Upper lobe of left lung (tissue), 6 donors: ENCODE results near the gene KLF7. TPM values are rescaled to one million over a fixed set of nuclear protein-coding genes. Genes with fewer than 3 reads are reported as not detected.

ENCODE experiments used
- ATAC-seq, 2 donors: fragments of 200-7000 bp; cut with Tn5 transposase; one replicate each; pipeline ENCODE4 v1.9.1; 2022; ENCODE audit warnings: mild to moderate bottlenecking in 2 of 2, moderate library complexity in 2 of 2; ENCODE audit not compliant: low FRiP score in 2 of 2
- DNase-seq, 2 donors: peaks; one replicate each; pipeline ENCODE4 v3.0.0-alpha.2; 2019 to 2020
- H3K27ac ChIP-seq, 4 donors: fragments of 200-600 bp; sonication (generic); one replicate each; pipeline ENCODE4 v1.5.1; 2016 to 2019
- H3K27me3 ChIP-seq, 4 donors: fragments of 200-600 bp; sonication (generic); one replicate each; pipeline ENCODE4 v1.5.1; 2017 to 2019
- H3K36me3 ChIP-seq, 4 donors: fragments of 200-600 bp; sonication (generic); one replicate each; pipeline ENCODE4 v1.5.1; 2016 to 2019
- H3K4me1 ChIP-seq, 4 donors: fragments of 200-600 bp; sonication (generic); one replicate each; pipeline ENCODE4 v1.5.1; 2018 to 2019
- H3K4me3 ChIP-seq, 4 donors: fragments of 200-600 bp; sonication (generic); one replicate each; pipeline ENCODE4 v1.5.1; 2017 to 2019; ENCODE audit warnings: mild to moderate bottlenecking in 2 of 4, moderate library complexity in 1 of 4
- H3K9me3 ChIP-seq, 4 donors: fragments of 200-600 bp; sonication (generic); one replicate each; pipeline ENCODE4 v1.5.1; 2018 to 2019
- CTCF ChIP-seq, 6 experiments: fragments of 450-650 bp in 4 of 6; fragments of 200-600 bp in 2 of 6; sonication (generic) in 2 of 6; IDR thresholded peaks; one replicate each; pipeline ENCODE4 v1.5.1; 2016 to 2019; ENCODE audit warnings: antibody characterized with exemption in 6 of 6
- EP300 ChIP-seq, 4 donors: sonication (generic); formaldehyde crosslinking; IDR thresholded peaks; one replicate each; pipeline ENCODE4 v1.5.1; 2017; ENCODE audit warnings: antibody characterized with exemption in 4 of 4, control low read depth in 2 of 4
- POLR2A ChIP-seq, 4 donors: fragments of 450-650 bp; IDR thresholded peaks; one replicate each; pipeline ENCODE4 v1.5.1; 2016 to 2017; ENCODE audit warnings: antibody characterized with exemption in 4 of 4, mild to moderate bottlenecking in 2 of 4
- POLR2AphosphoS5 ChIP-seq, 2 donors: sonication (generic); formaldehyde crosslinking; IDR thresholded peaks; one replicate each; pipeline ENCODE4 v1.5.1; 2017; ENCODE audit warnings: antibody characterized with exemption in 2 of 2
- WGBS, 2 donors: methylation state at CpG; one replicate each; pipeline ENCODE4 v1.1.5; 2017 to 2018; 5-methylcytosine and 5-hydroxymethylcytosine counted together
- total RNA-seq, 6 donors: library from RNA; depleted of rRNA in 4 of 6; stranded (reverse); fragments of >200 nt in 4 of 6; gene quantifications; one replicate each; pipeline versions ENCODE4 v1.1.0 to v1.2.1, GENCODE V29; 2016 to 2021
- donor health status: DM: no; HTN: no; CAD: no; lungs with moderate emphysema.
- donor health status: DM: no; HTN: yes; CAD: no; lungs with severe emphysema.

The KLF7 gene
- total RNA-seq, 6 donors from 2014 or later: 15.4 to 50.5 (median 22.4) TPM

GRCh38 chr2:207157162-207157481 lies 8.6 kb downstream of the KLF7 start:
- Histone ChIP-seq H3K4me3 (no peak overlapping the region), H3K27ac (peak overlapping the region; percentile 37 to 73 (median 59)), H3K27me3 (no peaks in the 10 kb centered on the region), H3K9me3 (no peaks in the 10 kb centered on the region), H3K4me1 (peaks cover 75 to 95% (median 91%) of the 10 kb centered on the region in 4 donors), H3K36me3 (no peaks in the 10 kb centered on the region)
- WGBS, 2 donors: 59 to 63% methylated on average over 1 of the region's 1 CpG
- no peak for DNase-seq
- TF ChIP-seq POLR2A (IDR thresholded peaks at IDR 0.05) (no peak), CTCF (IDR thresholded peaks at IDR 0.05) (no peak), POLR2AphosphoS5 (IDR thresholded peaks at IDR 0.05) (no peak), EP300 (IDR thresholded peaks at IDR 0.05) (no peak)
- no peak for ATAC-seq

GRCh38 chr2:207156451-207157161 lies 9.1 kb downstream of the KLF7 start:
- no peaks in the 10 kb centered on the region for H3K36me3 ChIP-seq
- ATAC-seq (no peak), DNase-seq (no peak)
- no peak for TF ChIP-seq POLR2A (IDR thresholded peaks at IDR 0.05)
- TF ChIP-seq CTCF (IDR thresholded peaks at IDR 0.05): no peak
- TF ChIP-seq POLR2AphosphoS5 (IDR thresholded peaks at IDR 0.05): no peak
- no peak for TF ChIP-seq EP300 (IDR thresholded peaks at IDR 0.05)
- no peaks in the 10 kb centered on the region for H3K27me3 ChIP-seq
- WGBS, 2 donors: 75 to 79% methylated on average over 5 of the region's 5 CpGs
- H3K9me3 ChIP-seq: no peaks in the 10 kb centered on the region
- peak overlapping the region in 3 of 4 donors; percentile 61 to 73 (median 63) for H3K27ac ChIP-seq
- H3K4me1 ChIP-seq: peaks cover 73 to 96% (median 90%) of the 10 kb centered on the region in 4 donors
- no peak overlapping the region for H3K4me3 ChIP-seq

GRCh38 chr2:207155516-207156444 lies 10.0 kb downstream of the KLF7 start:
- Histone ChIP-seq H3K36me3 (no peaks in the 10 kb centered on the region), H3K9me3 (no peaks in the 10 kb centered on the region), H3K27me3 (no peaks in the 10 kb centered on the region), H3K4me3 (no peak overlapping the region), H3K27ac (peak overlapping the region in 3 of 4 donors; percentile 61 to 73 (median 63)), H3K4me1 (peaks cover 72 to 96% (median 88%) of the 10 kb centered on the region in 4 donors)
- DNase-seq (no peak), ATAC-seq (no peak)
- 69% methylated on average over 11 of the region's 11 CpGs for WGBS, 2 donors
- TF ChIP-seq POLR2A (IDR thresholded peaks at IDR 0.05): no peak
- no peak for TF ChIP-seq EP300 (IDR thresholded peaks at IDR 0.05)
- no peak for TF ChIP-seq POLR2AphosphoS5 (IDR thresholded peaks at IDR 0.05)
- TF ChIP-seq CTCF (IDR thresholded peaks at IDR 0.05): no peak

GRCh38 chr2:207154556-207155510 lies 10.9 kb downstream of the KLF7 start:
- ATAC-seq: no peak
- Histone ChIP-seq H3K27me3 (no peaks in the 10 kb centered on the region), H3K36me3 (no peaks in the 10 kb centered on the region), H3K27ac (peak overlapping the region; percentile 17 to 69 (median 52)), H3K9me3 (no peaks in the 10 kb centered on the region), H3K4me3 (no peak overlapping the region), H3K4me1 (peaks cover 64 to 94% (median 89%) of the 10 kb centered on the region in 4 donors)
- DNase-seq: no peak
- WGBS, 2 donors: 72 to 84% methylated on average over 4 of the region's 4 CpGs
- TF ChIP-seq POLR2A (IDR thresholded peaks at IDR 0.05): no peak
- no peak for TF ChIP-seq CTCF (IDR thresholded peaks at IDR 0.05)
- no peak for TF ChIP-seq POLR2AphosphoS5 (IDR thresholded peaks at IDR 0.05)
- TF ChIP-seq EP300 (IDR thresholded peaks at IDR 0.05): no peak
